Fibroblast of mammary gland (primary cell): Measurements from ENCODE around the gene NCK1.
A peak's percentile ranks its signal among the peaks of the same experiment; 100 is the strongest.
"Not testable (repeated sequence)": the region's sequence is repeated elsewhere in the genome, so short reads cannot be mapped to it uniquely, and the experiment has no call there.

Experiments
- DNase-seq: peaks from one replicate; pipeline ENCODE4 v3.0.0-alpha.2; 2010; ENCODE audit warnings: low read depth
- H3K4me3 ChIP-seq: 2 replicates; pipeline ENCODE4 v1.5.1; 2011; ENCODE audit warnings: low read depth, mild to moderate bottlenecking, low read length, moderate library complexity; ENCODE audit not compliant: control insufficient read depth
- TF ChIP-seq, protein P1 (sequence below): conservative IDR thresholded peaks from 2 replicates; pipeline ENCODE4 v1.5.1; 2011; ENCODE audit warnings: low read depth, low read length, inconsistent platforms; ENCODE audit not compliant: control insufficient read depth, insufficient read depth

The NCK1 gene

DNA sequence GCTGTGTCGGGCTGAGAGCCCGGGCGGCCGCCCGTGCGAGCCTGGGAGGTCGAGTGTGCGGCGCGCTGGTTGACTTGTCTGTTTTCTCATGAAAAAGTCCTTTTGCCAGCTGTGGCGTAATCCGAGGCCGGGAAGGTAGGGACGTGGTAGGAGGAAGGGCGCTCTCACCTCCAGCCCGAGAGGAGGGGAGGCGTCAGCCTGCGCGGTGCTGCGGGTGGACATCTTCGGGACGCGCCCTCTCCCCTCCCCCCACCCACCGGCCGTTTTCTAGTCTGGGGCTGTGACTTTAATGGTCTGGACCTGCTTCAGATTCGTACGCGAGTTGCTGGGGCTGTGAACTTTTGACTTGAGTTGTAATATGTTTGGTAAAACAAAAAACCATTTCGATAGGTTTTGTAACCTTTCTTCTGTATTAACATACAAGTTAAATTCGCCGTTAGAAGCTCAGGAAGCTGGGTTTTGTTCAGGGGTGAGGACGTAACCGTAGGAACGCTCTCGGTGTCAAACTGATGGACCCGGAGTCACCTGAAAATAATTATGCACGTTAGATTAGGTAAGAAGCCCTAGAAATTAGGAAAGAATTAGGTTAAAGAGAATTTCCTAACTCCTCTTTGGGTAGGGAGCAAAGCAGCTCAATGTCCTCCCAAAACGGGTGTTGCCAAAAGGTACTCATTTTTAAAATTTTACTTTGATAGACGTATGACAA is 762 bp downstream of the NCK1 start:
- TF ChIP-seq, protein P1, sequence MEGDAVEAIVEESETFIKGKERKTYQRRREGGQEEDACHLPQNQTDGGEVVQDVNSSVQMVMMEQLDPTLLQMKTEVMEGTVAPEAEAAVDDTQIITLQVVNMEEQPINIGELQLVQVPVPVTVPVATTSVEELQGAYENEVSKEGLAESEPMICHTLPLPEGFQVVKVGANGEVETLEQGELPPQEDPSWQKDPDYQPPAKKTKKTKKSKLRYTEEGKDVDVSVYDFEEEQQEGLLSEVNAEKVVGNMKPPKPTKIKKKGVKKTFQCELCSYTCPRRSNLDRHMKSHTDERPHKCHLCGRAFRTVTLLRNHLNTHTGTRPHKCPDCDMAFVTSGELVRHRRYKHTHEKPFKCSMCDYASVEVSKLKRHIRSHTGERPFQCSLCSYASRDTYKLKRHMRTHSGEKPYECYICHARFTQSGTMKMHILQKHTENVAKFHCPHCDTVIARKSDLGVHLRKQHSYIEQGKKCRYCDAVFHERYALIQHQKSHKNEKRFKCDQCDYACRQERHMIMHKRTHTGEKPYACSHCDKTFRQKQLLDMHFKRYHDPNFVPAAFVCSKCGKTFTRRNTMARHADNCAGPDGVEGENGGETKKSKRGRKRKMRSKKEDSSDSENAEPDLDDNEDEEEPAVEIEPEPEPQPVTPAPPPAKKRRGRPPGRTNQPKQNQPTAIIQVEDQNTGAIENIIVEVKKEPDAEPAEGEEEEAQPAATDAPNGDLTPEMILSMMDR: no peak
- peak; percentile 61 for DNase-seq
- peak overlapping the region; percentile 86 for H3K4me3 ChIP-seq

DNA sequence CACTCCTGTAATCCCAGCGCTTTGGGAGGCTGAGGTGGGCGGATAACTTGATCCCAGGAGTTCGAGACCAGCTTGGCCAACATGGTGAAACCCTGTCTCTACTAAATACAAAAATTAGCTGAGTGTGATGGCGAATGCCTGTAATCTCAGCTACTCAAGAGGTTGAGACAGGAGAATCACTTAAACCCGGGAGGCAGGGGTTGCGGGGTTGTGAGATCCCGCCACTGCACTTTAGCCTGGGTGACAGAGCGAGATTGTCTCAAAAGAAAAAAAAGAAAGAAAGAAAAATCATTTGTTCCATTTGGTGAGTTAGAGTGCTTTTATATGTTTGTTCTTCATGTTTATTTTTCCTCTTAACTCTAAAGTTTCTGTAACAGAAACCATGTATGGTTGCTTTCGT is 7.3 kb downstream of the NCK1 start:
- TF ChIP-seq, protein P1: no peak
- no peak for DNase-seq
- no peak overlapping the region for H3K4me3 ChIP-seq

- H3K4me3 ChIP-seq, DNase-seq: not testable (repeated sequence)
Observed at GRCh38 chr3:136872258-136872657, 10.2 kb downstream of the NCK1 start.

GRCh38 chr3:136879510-136879909 is 17.5 kb downstream of the NCK1 start:
- not testable (repeated sequence) for H3K4me3 ChIP-seq, DNase-seq

DNA sequence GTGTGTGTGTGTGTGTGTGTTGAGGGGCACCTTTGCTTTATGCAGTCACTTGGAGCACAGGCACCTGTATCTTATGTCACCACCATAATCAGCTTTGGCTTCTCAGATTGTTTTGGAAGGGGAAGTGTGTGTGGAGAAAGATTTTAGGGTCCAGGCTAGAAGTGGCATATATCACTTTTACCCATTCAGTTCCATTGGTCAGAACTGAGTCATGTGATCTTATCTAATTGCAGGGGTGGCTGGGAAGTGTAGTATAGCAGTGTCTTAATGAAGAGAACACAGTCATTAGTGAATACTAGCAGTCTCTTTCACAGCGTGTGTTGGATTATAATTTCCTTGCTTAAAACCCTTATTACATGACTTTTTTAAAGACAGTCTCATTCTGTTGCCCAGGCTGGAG is 20.6 kb downstream of the NCK1 start:
- no peak for DNase-seq
- TF ChIP-seq, protein P1: no peak
- no peak overlapping the region for H3K4me3 ChIP-seq

DNA sequence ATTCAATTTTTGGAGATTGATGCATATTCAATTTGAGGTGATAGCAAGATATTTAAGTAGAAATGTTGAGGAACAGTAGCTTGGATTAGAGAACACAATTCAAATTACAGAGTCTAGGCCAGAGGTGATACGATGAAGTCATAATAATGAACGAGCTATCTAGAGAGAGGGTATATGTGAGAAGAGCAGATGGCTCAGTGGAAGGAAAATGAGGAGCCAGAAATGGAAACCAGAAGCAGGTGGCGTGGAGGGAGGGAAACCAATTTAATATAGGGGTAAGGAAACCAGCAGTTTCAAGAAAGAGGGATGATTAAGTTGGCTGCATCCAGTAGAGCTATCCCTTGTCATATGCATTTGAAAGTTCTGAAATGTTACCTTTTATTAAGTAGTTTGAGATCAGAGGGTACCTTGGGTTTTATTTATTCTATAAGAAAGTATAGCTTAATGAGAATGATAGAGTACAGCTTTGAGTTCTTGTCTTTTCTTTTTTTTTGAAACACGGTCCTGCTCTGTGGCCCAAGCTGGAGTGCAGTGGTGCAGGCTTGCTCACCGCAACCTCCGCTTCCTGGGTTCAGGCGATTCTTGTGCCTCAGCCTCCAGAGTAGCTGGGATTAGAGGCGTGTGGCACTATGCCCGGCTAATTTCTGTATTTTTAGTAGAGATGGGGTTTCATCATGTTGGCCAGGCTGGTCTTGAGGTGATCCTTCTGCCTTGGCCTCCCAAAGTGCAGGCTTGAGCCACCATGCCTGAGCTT is 22.1 kb downstream of the NCK1 start:
- H3K4me3 ChIP-seq: no peak overlapping the region
- TF ChIP-seq, protein P1: no peak
- DNase-seq: no peak

GRCh38 chr3:136885357-136886213 is 23.6 kb downstream of the NCK1 start:
- TF ChIP-seq, protein P1: no peak
- no peak overlapping the region for H3K4me3 ChIP-seq
- no peak for DNase-seq
